SHP77 (cell line): ENCODE results near the gene CBLN3.
"Not testable (repeated sequence)": the region's sequence is repeated elsewhere in the genome, so short reads cannot be mapped to it uniquely, and the experiment has no call there.

ENCODE experiments used
- DNase-seq, 2 experiments: peaks; one replicate each; lab custom pipeline; 2025; lab: John Stamatoyannopoulos, UW

The CBLN3 gene

DNA sequence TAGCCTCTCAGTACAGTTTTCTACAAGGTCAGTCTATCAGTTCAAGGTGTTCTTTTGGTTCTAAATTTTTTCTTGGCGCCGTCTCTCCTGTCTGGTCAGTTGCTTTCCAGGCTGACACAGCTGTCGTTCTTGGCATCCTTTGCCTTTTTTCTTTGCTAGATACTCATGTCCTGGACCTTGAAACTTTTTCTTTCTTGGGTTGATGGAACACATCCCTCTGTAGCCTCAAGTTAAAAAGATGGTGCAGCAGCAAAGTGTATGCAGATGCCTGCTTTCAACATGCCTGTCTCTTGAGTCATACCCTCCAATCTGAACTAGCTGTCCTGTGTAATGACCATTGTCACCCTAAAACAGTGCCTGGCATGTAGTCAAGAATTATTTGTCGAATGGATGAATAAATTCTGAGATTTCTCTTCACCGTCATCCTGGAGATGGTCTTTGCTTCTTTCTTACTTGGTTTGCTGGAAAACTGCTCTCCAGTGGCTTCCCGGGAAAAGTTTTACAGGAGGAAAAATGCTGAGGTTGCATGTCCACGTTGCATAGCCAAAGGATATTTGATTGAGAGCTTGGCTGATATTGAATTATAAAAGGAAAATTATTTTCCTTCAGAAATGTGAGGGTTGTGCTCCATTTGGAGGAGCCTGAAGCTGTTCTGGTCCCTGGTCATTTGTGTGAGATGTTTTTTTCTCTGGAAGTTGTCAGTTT lies 26.0 kb downstream of the CBLN3 start:
- DNase-seq: no peak

DNA sequence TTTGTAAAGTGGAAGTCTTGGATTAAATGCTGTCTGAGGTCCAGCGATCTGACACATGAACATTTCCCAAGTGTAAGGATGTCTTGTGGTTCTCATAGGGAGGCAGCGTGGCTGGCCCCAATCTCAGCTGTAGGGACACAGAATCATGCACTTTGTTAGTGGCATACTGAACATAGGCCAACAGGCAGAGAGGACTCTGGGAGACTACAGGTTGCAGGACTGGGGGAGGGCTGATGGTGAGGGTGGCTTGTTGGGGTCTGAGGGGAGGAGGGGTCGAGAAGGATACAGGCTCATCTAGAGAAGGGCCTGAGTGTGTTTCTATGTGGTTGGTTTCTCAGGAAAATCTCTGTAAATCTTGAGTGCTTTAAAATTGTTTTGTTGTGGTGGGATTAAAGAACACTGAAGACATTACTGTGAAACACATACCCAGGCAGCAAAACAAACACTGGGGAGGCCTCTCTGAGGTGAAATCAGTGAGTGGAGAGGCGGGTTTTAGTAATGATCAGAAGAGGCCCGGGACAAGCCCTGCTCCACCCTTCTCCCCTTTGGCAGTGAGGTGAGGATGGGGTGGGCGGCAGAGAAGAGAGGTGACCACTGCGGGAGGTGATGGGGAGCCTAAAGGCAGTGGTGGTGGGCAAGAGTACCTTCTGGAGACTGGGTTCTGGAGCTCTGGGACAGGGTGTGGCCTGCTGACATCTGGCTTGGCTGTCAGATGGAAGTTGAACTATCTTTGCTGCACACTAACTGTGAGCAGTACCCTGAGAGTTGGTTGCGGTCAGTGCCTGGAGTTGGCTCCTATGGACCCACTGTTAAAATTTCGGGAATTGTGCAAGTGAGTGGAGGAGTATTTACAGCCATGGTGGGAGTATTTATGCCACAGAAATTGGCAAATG lies 27.4 kb downstream of the CBLN3 start:
- no peak for DNase-seq

DNA sequence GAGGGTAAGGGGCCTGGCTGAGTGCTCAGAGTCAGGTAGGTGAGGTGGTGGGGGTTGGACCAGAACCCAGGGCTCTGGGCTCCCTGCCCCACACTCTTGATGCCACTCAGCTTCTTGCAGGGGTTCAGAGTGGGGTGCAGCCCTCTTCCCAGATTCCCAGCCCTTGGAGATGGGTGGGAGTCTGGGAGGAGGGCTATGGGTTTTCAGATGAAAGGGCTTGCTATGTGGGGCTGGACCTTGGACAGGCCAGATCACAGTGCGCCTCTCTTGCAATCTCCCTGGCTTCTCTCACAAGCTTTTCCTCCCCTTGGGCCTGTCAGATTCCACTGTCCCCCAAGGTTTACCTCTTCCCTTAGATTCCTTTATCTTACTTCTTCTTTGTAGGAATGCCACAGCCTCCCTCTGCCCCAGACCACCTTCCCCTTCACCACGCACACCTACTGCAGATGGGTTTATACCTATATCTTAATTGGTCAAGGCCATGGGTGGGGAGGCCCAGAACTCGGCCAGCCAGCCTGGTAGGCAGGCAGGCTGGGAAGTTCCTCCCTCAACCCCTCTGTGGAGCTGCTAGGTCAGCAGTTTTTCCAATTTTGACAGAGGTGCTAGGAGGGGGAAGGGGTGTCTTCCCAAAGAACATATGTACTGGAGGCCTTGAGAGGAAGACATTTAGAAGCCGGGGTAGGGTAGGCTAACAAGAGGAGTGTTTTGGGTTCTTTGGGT lies 29.3 kb downstream of the CBLN3 start:
- no peak for DNase-seq

DNA sequence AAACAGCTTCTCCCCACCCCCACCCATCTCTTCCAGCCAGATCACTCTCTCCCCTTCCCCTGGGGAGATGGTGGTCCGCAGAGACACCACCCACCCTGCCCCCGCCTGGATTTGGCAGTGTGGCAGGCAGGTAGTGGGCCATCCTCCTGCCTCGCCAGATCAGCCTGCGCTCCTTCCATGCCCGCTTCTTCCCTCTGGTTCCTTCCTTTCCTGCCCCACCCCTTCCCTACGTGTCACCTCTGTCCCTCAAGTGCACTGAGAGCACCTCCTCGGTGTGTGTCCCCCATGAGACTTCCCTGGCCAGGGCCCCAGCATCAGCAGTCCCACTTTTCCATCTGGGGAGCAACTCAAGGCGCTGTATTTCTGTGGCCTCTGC lies 30.0 kb downstream of the CBLN3 start:
- no peak for DNase-seq

DNA sequence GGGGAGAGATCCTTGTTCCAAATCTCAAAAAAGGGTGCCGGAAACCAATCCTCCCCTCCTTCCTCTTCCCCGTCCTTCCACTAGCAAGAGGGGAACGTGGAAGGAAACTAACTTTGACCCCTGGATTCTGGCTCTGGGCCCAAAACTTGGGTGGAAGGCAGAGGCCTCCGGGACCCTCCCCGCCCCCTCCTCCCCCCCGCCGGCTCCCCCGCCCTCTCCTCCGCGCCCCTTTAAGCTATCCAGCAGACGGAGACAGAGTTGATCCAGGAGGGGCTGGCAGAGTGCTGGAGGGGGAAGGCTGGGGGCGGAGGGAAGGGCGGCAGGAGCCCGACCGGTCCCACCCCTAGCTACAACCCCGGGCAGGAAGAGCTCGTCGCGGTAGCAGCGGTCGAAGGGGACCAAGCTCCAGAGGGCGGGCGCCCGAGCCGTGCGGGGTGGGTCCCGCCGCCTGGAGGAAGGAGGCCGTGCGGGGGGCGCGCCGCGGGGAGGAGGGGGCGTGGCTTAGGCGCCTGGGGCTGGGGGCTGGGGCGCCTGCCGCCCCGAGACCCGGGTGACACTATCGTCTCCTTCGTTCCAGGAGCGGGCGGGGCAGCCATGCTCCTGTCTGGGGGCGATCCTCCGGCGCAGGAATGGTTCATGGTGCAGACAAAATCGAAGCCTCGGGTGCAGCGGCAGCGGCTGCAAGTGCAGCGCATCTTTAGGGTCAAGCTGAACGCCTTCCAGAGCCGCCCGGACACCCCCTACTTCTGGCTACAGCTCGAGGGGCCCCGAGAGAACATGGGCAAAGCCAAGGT lies 30.6 kb downstream of the CBLN3 start, which contains the start of gene NYNRIN:
Gene NYNRIN (plus strand): TSS at position 351 of the 794 bp plus-strand sequence. CDS start 244 bp downstream, at position 595.
- no peak for DNase-seq

DNA sequence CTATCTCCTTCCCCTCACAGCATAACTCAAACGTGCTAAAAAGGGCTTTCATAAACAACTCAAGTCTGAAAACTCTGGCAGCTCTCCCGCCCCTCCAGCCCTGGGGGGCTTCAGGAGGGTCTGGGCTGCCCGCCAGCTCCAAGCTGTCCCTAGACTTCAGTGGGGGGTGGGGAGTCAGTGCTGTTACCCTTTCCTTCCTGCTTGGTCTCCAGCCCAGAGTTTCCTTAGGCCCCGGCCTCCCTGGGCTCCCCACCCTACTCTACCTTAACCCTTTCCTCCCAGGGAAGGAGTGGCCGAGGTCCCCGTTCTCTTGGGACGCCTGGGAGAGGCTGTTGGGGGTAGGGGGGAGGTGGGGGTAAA lies 31.2 kb downstream of the CBLN3 start:
- DNase-seq: no peak

DNA sequence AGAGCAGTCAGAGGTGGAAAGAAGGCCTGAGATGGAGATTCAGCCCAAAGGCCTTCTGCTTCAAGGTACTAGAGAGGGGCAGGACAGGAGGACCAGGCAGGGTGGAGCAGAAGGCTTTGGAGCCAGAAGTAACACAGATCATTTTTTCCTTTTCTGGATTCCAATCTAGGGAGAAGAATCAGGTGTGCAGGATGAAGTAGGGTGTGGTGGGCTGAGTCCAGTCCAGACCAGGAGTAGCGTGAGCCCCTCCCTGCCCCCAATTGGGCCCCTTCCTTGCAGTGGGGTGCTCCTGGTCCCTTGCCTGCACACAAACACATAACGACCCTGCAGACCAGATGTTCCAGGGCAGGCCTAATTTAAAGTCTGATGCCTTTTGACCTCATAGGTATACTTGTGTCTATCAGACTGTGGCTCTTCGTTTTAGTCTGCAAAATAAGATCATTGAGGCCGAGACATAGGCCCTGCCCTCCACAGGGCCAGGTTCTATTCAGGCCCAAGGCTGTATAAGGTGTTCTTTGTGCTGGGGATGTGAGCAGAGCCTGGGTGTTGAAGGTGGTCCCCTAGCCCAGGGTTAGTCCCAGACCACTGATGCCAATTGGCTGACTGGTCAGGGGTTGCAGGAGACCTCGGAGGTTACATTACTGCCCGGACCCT lies 31.7 kb downstream of the CBLN3 start:
- DNase-seq: no peak

DNA sequence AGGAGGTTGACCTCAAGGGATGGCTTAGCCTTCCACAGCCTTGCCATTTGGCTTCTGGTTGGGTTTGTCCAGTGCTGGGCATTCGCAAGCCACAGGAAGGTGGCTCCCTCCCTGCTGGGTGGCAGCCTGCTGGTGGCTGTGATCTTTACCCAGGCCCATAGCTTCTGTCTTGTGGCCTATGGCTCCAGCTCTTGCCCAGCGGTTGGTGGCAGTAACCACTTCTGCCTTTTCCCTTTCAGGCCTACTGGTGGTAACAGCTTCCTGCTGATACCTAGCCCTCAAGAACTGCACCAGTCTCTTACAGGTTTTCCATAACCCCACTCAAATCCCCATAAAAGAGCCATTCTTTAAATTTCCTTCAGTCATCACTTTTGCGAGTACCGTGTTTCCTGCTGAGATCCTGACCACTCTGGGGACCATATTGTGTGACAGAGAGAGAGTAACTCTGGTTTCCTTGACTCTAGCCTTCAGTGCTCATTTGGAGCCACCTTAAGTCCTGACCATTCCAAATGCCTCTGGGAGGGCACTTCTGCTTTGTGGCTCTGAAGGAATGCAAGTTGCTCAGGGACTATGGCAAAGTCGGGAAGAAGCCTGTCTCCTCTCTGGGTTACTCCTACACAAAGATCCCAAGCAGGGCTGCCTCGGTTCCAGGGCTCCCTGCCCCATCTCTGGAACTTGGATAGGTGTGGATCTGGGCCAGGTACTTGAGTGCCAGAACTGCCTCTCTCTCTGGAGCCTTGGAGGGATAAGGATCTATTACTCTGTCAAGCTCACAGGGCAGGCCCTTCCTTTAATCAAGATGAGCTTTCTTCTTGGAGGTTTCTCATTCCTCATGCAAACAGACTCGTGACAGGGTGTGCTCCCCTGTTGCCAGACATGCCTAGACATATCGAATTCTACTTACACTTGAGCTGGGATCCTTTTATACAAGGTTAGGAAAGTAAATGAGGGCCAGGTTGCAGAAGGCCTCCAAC lies 33.6 kb downstream of the CBLN3 start:
- DNase-seq: no peak

DNA sequence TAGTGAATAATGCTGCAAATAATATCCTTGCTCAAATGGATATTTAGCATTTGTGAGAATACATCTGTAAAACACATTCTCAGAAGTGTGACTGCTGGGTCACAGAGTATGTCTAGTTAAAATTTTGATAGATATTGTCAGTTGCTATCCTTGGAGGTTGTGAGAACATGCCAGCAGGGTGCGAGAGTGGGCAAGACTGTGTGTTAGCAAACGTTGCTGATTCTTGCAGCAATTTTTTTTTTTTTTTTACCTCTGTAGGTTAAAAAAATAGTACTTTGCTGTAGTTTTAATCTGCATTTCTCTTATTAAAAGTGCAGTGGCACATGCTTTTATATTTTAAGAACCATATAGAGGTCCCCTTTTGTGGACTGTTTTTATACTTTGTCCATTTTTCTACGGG lies 35.2 kb downstream of the CBLN3 start:
- no peak for DNase-seq

DNA sequence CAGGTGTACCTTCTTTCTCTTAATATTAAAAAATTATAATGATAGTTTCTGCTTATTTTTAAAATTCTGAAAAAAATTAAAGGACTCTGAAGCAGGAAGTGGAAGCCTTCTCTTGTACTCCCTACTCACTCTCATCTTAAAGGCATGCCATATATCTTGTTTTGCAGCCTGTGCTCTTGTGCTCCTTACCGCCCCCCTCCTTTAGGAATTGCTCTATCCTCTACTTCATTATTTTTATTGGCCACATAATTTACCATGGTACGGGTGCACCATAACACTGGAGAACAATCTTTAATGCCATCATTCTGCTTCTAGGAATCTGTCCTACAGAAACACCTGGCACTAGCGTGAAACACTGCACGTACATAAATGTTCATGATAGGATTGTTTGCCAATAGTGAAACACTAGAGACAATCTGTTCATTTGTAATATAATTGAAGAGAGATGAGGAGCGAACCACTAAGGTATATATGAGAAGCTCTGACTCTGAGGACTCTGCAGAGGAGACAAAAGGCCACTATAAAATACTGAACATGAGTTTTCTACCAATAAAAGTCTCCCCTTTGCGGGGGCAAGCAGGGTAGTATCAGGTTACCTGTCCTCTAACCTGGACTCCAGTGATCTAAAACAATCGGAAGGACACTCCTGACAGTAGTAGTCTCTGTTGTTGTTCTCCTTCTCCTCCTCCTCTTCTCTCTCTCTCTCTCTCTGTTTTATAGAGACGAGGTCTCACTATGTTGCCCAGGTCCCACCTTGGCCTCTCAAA lies 37.0 kb downstream of the CBLN3 start:
- DNase-seq: peak in 1 of 2 experiments; percentile 24

DNA sequence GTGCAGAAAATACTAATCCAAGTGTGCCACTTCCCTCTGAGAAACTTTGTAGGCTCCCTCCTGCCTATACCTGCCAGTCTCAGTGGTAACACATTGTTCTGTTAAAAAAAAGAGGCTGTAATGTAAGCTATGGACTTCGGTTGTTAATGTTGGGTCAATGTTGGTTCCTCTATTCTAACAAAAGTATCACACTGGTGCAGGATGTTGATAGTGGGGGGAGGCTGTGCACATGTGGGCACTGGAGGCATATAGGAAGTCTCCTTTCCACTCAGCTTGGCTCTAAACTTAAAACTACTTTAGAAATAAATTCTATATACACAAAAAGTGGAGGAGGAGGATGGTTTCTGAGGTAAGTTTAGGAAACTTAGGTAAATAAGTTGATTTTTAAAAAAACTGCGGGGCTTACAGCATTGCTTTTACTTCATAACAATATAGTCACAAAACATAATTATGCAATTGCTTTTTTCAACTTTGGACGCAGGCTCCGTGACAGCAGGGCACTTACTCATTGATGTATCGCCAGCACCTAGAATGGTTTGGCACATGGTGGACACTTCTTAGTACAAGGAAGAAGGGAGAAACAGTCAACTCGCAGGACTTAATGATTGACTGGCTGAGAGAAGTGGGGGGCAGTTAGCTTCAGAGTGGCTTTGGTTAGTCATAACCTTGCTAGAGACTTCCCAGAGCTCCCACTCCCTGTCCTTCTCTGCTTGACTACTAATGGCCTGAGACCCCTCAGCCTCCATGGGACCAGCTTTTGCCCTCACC lies 38.6 kb downstream of the CBLN3 start:
- no peak for DNase-seq

DNA sequence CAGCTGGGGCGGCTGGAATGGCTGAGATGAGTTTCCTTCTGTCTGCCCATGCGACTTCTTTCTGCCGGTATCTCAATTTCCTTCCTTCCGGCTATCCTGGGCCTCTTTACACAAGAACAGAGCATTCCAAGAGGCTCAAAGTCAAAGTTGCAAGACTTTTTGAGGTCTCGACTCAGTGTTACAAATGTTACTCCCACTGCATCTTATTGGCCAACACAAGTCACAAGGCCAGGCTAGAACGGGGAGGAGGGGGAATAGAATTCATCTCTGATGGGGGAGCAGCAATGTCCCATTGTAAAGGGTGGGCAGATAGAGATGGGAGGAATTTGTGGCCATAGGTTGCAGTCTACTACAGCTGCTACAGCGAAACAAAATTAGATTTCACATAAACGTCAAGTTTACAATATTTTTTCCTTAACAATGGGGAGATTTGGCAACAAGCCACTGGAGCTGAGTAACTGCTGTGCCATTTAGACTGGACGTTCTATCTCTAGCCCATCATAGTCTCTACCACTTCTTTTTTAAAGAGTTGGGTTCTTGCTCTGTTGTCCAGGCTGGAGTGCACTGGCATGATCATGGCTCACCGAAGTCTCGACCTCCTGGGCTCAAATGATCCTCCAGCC lies 40.1 kb downstream of the CBLN3 start:
- DNase-seq: no peak

DNA sequence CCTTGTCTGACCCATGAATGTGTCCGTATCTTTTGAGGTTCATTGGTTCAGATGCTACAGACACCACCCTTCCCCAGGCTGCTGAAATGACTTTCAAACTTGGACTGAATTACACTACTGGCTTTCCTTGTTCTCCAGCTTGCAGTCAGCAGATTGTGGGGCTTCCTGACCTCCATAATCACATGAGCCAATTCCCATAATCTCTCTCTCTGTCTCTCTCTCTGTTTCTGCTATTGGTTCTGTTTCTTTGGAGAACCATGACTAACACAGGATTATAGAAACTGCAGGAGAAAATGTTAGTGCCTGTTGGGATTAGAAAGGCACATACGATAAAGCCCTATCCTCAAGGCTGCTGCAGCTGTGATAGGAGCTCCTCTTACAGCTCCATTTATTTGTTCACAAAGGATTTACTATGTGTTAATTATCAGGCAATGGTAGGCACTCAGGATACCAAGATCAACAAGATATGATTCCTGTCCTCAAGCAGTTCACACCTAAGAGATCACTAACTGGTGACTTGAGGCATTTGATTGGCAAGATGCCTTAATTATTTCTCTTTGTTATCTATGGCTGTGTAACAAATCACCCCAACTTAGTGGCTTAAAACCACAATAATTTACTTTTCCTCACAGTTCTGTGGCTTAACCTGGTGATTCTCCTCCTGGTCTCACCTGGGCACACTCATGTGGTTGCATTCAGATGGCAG lies 40.8 kb downstream of the CBLN3 start:
- DNase-seq: no peak

DNA sequence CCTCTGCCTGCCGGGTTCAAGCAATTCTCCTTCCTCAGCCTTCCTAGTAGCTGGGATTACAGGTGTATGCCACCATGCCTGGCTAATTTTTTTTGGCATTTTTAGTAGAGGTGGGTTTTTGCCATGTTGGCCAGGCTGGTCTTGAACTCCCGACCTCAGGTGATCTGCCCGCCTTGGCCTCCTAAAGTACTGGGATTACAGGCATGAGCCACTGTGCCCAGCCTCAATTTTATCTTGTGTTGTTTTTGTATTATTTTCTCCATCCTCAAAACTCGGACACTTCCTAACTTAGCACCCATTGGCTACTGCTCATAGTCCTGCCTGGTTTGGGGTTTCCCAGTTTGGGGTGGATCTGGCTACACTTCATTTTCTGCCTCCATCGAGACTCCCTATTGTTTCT lies 41.9 kb downstream of the CBLN3 start:
- DNase-seq: not testable (repeated sequence)

DNA sequence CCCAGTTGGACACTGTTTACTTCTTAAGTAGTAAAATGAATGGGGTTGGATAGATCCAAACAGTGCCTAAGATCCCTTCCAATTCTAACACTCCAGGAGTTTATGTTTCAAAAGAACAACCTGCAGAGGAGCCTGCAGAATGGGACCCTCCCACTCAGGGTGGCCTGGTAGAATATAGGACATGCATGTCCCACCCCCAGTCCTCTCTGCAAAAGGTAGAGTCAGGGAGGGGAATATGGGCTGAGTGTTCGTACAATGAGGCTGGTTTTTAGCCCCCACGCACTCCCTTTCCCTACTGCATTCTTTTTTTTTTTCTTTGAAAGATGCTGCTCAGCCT lies 42.5 kb downstream of the CBLN3 start:
- no peak for DNase-seq

DNA sequence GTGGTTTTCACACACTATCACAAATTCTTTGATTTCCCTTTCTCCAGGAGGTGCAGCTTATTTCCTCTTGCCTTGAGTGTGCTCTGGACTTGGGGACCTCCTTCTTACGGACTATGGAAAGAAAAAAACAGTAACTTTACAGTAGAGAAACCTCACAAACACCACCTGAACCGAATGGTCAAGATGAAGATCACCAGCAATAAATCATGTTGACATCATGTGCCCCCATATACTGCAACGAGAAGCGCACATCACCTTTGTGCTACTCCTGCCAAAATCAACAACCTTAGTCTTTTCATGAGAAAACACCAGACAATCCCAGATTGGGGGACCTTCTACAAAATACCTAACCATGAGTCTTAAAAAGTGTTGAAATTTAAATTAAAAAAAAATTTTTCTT lies 43.9 kb downstream of the CBLN3 start:
- no peak for DNase-seq

DNA sequence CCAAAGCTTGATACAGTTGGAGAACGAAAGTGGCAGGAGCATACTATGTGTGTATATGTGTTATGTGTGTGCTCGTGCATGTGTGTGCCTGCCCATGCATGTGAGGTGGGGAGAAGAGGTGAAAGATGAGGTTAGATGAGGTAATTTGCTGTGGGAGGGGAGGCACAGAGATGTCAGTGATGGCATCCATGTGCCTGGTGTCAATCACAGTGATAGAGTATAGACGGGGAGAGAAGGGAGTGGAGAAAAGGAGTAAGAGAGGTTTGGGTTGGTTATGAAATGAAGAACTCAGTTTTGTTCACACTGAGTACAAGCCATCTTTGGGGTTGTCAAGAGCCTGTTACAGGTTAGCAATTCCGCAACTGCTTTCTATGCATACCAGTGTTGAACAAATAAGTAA lies 45.3 kb downstream of the CBLN3 start:
- DNase-seq: no peak

DNA sequence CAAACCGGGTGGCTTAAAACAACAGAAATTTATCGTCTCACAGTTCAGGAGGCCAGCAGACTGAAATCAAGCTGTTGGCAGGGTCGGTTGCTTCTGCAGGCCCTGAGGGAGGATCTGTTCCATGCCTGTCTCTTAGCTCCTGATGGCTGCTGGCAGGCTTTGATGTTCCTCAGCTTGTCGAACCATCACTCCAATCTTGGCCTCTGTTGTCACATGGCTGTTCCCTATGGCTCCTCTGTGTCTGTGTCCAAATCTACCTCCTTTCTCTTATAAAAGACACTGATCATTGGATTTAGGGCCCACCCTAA lies 47.5 kb downstream of the CBLN3 start:
- no peak for DNase-seq
